HuH-7 (cell line): ENCODE measurements around the gene PARG.
"Not testable (repeated sequence)": the region's sequence is repeated elsewhere in the genome, so short reads cannot be mapped to it uniquely, and the experiment has no call there.

ENCODE experiments used
- DNase-seq: peaks from one replicate; pipeline ENCODE4 v3.0.0; 2011; ENCODE audit warnings: low spot score

PARG gene

GRCh38 chr10:49900406-49900805 is 41.4 kb downstream of the PARG start:
- DNase-seq: not testable (repeated sequence)

GRCh38 chr10:49899999-49900398 is 41.8 kb downstream of the PARG start:
- DNase-seq: not testable (repeated sequence)

GRCh38 chr10:49890025-49890424 is 51.8 kb downstream of the PARG start:
- not testable (repeated sequence) for DNase-seq

GRCh38 chr10:49884739-49885331 is 57.0 kb downstream of the PARG start:
- DNase-seq: not testable (repeated sequence)

- DNase-seq: not testable (repeated sequence)
Measured at GRCh38 chr10:49883852-49884251, 58.0 kb downstream of the PARG start.

GRCh38 chr10:49882327-49882726 is 59.5 kb downstream of the PARG start:
- not testable (repeated sequence) for DNase-seq

- not testable (repeated sequence) for DNase-seq
Measured at GRCh38 chr10:49872740-49873139, 69.1 kb downstream of the PARG start.

- DNase-seq: not testable (repeated sequence)
Measured at GRCh38 chr10:49871462-49871861, 70.4 kb downstream of the PARG start.

- not testable (repeated sequence) for DNase-seq
Measured at GRCh38 chr10:49859933-49860332, 81.9 kb downstream of the PARG start.

- DNase-seq: not testable (repeated sequence)
Measured at GRCh38 chr10:49858697-49859382, 83.0 kb downstream of the PARG start.

GRCh38 chr10:49849520-49849919 is 92.3 kb downstream of the PARG start:
- DNase-seq: not testable (repeated sequence)

GRCh38 chr10:49844775-49845595 is 96.8 kb downstream of the PARG start:
- peak; percentile 12 for DNase-seq

GRCh38 chr10:49842333-49842628 is 99.5 kb downstream of the PARG start:
- not testable (repeated sequence) for DNase-seq

- no peak for DNase-seq
Measured at GRCh38 chr10:49841615-49842332, 100.1 kb downstream of the PARG start.

GRCh38 chr10:49837685-49838084 is 104.1 kb downstream of the PARG start:
- DNase-seq: no peak

GRCh38 chr10:49837051-49837478 is 104.8 kb downstream of the PARG start:
- DNase-seq: peak; percentile 14

GRCh38 chr10:49834976-49835375 is 106.9 kb downstream of the PARG start:
- DNase-seq: no peak

- no peak for DNase-seq
Measured at GRCh38 chr10:49834201-49834600, 107.6 kb downstream of the PARG start.

GRCh38 chr10:49833168-49833567 is 108.7 kb downstream of the PARG start:
- no peak for DNase-seq

- DNase-seq: no peak
Measured at GRCh38 chr10:49831352-49832035, 110.3 kb downstream of the PARG start.

GRCh38 chr10:49830846-49831245 is 111.0 kb downstream of the PARG start:
- DNase-seq: no peak

- DNase-seq: no peak
Measured at GRCh38 chr10:49830016-49830415, 111.8 kb downstream of the PARG start.
